GM19025 (cell line): ENCODE results near the gene FAM210B.
"Not testable (repeated sequence)": the region's sequence is repeated elsewhere in the genome, so short reads cannot be mapped to it uniquely, and the experiment has no call there.

ENCODE experiments used
- ATAC-seq: cut with Tn5 transposase; IDR thresholded peaks from one replicate; pipeline ENCODE4 v1.9.1; 2021; ENCODE audit warnings: mild to moderate bottlenecking, low read depth, moderate library complexity; ENCODE audit not compliant: unreplicated experiment

FAM210B gene, protein sequence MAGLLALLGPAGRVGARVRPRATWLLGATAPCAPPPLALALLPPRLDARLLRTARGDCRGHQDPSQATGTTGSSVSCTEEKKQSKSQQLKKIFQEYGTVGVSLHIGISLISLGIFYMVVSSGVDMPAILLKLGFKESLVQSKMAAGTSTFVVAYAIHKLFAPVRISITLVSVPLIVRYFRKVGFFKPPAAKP

DNA sequence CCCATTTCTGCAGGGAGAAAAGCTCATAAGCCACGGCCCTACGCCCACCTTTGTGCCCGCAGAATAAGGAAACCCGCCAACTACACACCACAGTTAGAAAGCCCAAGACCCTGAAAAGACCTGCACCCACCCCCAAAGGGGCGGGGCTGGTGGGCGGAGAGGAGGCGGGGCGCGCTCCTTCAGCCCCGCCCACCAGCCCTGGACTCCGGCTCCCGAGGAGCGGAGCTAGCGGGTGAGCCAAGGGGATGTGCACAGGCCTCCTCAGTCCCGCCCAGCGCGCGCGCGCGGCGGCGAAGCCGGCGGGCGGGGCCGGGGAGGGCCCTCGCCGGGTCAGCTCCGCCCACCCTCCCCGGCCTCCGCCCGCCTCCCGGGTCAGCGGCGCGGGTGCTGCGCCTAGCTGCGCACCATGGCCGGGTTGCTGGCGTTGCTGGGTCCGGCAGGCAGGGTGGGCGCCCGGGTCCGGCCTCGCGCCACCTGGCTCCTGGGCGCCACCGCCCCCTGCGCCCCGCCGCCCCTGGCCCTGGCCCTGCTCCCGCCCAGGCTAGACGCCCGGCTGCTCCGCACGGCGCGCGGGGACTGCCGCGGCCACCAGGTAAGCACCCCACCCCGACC is at the start of gene FAM210B:
FAM210B (plus strand) TSS at position 375 of the 612 bp plus-strand sequence; CDS start at position 407, 32 bp downstream.
- ATAC-seq: peak; percentile 98

- ATAC-seq: peak; percentile 64
Measured at GRCh38 chr20:56316051-56316450, 42.7 kb upstream of the FAM210B start.

DNA sequence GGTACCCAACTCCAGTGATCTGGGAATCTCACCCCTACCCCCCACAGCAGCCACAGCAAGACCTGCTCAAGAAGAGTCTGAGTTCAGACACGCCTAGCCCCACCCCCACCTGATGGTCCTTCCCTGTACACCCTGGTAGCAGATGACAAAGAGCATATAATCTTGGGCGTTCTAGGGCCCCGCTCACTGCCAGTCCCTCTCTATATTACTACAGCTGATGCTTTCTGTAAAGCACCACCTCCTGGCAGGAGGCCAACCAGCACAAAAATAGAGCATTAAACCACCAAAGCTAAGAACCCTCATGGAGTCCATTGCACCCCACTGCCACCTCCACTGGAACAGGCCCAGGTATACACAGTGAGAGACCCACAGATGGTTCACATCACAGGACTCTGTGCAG is 42.3 kb upstream of the FAM210B start:
- no peak for ATAC-seq

GRCh38 chr20:56322681-56323080 is 36.1 kb upstream of the FAM210B start:
- ATAC-seq: no peak

DNA sequence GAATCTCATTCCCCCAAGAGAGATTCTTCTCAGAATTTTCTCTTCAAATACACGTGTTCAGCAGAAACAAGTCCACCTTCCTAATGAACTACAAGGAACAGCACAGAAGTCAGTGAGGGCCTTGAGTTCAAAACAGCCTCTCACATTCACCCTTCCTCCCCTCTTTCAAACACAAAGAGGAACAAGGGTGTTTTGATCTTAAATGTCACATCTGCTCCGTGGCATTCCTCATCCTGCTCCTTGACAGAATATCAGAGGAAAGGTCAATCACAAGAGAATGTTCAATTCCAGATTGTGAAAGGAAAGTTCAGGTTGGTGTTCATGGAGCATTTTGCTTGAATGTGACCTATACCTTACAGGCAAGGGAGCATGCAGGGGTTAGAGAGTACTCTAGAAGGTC is 35.6 kb upstream of the FAM210B start:
- ATAC-seq: no peak

DNA sequence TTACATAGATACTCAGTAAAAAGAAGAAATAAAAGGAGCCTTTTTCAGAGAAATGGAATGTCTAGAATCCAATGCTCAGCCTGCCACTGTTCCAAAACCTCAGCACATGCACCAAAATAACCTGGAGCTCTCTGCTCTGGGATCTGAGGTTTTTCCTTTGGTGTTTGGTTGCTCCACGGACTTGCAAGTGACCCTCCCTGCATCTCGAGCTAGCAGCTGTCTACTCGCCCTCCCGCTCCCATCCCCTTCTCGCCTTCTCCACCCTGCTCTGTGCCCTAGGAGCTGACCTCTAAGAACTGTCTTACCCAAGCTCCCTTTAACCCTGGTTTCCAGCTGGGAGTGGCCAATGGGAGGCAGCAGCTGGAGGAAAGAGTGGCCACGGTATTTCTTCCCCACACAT is 35.1 kb upstream of the FAM210B start:
- ATAC-seq: no peak

DNA sequence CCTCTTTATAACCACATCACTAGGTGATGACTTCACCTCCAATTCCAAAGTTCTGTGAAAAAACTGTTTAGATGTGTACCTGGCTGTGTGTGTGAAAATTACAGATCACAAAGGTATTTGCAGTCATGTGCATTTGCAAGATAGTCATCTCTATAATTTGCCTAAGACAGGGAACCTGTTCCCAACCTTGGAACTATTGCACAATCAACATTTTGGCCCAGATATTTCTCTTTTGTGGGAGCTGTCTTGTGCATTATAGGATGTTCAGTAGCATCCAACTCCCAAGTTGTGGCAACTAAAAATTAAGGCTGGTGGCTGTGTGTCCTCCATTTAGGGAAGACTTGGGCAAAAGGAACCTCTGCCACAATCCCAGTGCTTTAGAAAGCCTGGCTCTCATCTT is 34.0 kb upstream of the FAM210B start:
- no peak for ATAC-seq

GRCh38 chr20:56328861-56329260 is 29.9 kb upstream of the FAM210B start:
- no peak for ATAC-seq

GRCh38 chr20:56336709-56337108 is 22.1 kb upstream of the FAM210B start:
- not testable (repeated sequence) for ATAC-seq

GRCh38 chr20:56342783-56343182 is 16.0 kb upstream of the FAM210B start:
- ATAC-seq: no peak

DNA sequence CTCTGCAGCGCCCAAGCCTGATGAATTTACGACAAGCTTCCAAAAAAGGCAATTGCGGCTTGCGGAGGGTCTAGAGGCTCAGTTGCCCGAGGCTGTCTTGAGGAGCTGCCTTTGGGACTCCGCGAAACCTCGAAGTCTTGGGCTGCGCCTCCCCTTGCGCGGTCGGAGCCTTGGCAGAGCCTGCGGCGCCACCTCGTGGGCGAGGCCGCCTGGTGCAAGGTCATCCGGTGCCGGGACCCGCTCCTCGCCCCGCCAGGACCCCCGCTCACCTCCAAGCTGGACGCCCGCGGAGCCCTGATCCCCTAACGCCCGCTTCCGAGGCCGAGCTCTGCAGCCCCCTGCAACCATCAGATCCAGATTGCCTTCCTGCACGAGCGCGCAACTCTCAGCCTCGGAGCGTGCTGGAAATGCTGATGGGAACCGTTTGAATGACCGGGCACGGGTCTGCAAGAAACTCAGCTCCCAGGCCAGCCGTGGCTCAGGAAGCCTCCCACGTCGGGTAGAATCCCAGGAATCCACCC is 14.9 kb upstream of the FAM210B start:
- ATAC-seq: no peak

- ATAC-seq: no peak
Measured at GRCh38 chr20:56345911-56346310, 12.9 kb upstream of the FAM210B start.

- ATAC-seq: no peak
Measured at GRCh38 chr20:56347628-56348304, 11.0 kb upstream of the FAM210B start.

GRCh38 chr20:56348305-56348693 is 10.5 kb upstream of the FAM210B start:
- ATAC-seq: no peak

- ATAC-seq: no peak
Measured at GRCh38 chr20:56348746-56349145, 10.0 kb upstream of the FAM210B start.

DNA sequence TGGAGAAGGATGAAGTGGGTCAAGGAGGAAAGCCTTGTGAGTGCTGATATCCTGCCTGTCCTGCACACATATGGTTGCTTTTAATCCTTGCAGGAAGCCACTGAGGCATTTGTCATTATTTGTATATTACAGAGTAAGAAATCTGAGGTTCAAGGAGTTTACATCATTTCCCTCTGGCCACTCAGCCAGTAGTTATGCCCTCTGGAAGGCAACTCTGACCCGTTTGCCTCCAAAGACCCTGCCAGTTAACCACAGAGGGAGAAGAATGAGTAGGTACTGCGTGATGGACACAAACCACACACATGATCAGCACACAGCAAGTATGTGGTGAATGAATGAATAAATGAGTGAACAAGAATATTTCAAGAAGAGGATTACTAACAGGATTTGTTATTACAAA is 7.9 kb upstream of the FAM210B start:
- ATAC-seq: no peak

GRCh38 chr20:56352345-56353055 is 6.3 kb upstream of the FAM210B start:
- no peak for ATAC-seq

GRCh38 chr20:56353356-56353755 is 5.4 kb upstream of the FAM210B start:
- no peak for ATAC-seq

- no peak for ATAC-seq
Measured at GRCh38 chr20:56358070-56358469, 704 bp upstream of the FAM210B start.

DNA sequence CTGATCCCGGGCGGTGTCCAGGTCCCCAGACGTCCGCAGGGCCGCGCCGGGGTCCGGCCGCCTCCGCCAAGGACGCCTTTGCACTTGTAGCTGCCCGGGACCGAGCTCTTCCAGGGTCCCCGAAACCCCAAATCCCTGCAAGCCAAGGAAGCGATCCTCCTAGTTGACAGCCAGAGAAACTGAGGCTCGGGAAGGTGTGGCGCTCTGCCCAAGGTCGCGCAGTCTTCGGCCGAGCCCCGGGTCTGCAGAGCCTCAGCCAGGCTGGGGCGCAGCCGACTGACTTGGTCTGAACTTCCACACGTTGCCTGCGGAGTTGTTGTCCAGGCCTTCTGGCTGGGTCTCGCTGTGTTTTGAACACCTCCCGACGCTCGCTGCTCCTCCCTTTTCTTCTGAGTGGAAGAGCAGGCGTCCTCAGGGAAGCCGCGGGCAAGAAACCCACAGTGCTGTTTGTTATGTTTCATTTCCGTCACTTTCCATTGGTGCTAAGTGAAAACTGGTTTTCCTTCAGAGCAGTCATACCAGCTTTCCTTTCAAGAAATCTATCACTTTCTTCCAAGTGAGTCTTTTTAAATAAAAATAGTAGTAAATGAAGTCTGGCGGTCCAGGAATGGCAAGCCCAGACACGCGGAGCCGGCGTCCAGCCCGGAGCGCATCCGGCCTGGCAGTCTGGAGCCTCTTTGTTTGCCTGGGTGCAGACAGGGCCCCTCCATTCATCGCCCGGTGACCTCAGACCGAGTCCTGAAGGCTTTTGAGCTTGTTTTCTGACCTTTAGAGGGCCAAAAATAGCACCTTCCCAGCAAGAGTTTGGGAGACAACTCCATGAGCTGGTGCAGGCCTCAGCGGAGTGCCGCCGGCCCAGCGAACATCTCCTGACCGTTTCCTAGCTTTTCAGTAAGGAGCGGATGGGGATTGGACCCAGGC is 698 bp downstream of the FAM210B start:
- peak; percentile 12 for ATAC-seq
